GM19238 (cell line): ENCODE data around the gene TGM4.
"Not testable (repeated sequence)": the region's sequence is repeated elsewhere in the genome, so short reads cannot be mapped to it uniquely, and the experiment has no call there.

Experiments
- DNase-seq: peaks from one replicate; pipeline ENCODE4 v3.0.0; 2011; ENCODE audit warnings: low spot score; ENCODE audit not compliant: insufficient read length

TGM4 gene

GRCh38 chr3:44914936-44915335 lies 40.5 kb downstream of the TGM4 start:
- DNase-seq = no peak

GRCh38 chr3:44915702-44916438 lies 41.5 kb downstream of the TGM4 start:
- no peak for DNase-seq

- DNase-seq = no peak
Observed at GRCh38 chr3:44918087-44918486, 43.7 kb downstream of the TGM4 start.

- DNase-seq = no peak
Observed at GRCh38 chr3:44918581-44918980, 44.2 kb downstream of the TGM4 start.

- DNase-seq = no peak
Observed at GRCh38 chr3:44920081-44920480, 45.7 kb downstream of the TGM4 start.

- no peak for DNase-seq
Observed at GRCh38 chr3:44923632-44924456, 49.4 kb downstream of the TGM4 start.

DNA sequence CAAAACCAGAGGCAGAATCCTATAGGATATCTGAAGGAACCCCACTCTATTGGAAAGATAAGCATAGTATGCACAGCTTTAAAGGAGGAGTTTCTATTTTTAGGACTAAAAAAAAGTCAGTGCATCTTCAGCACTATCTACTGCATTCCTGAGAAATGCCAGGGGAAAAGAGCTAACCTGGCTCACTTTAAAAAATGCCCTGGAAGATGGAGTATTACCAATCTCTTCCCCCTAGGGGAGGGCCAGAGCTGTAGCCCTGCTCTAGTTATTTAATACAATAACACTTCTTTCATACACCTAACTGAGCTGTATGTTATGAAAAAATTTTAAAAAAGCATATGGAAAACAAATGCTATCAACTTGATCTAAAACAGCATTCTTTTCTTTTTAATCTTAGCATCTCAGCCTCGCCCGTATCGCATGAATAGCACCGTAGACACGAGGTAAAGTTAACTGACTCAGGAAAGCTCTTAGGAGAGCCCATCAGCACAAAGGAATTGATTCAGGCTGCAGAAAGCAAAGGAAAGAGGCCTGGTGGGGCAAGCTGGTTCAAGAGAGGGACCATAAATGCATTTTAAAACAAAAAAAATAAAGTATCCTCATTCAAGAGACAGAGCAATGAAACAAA lies 50.2 kb downstream of the TGM4 start:
- DNase-seq = no peak

DNA sequence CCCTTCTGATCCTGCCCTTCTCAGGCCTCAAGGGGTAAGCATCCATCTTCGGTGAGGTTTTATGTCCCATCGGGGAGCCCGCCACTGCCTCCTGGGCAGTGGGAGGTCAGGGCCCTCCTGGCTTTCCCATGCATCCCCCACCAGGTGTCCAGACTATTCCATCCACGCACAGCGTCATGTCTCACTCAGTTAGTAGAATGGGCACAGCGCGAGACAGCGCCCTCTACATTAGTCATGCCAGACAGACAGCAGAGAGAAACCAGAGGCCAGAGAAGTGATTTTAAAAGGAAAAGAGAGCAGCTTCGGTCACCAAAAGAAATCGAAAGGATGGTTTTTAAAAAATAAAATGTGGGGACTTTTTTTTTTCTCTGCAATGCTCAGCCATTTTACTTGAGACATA lies 51.8 kb downstream of the TGM4 start:
- DNase-seq = no peak

GRCh38 chr3:44926921-44927320 lies 52.5 kb downstream of the TGM4 start:
- DNase-seq = no peak

GRCh38 chr3:44927371-44927770 lies 53.0 kb downstream of the TGM4 start:
- no peak for DNase-seq

- DNase-seq = no peak
Observed at GRCh38 chr3:44929782-44930181, 55.4 kb downstream of the TGM4 start.

DNA sequence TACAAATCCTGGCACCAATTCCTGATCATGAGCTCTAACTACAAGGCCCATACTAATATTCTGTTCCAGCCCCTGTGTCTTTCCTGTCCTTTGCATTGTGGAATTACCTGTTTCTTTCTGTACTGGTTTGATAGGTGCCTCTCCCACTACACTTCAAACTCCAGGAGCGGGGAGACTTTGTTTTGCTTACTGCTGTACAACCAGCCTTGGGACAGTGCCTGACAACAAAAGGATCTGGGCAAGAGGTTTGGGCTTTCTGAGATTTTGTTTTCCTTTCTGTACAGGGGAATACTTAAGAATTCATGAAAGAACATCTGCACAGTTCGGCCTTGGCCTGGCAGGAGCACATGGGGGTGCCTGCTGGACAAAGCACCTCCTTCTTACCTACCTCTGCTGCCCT lies 56.5 kb downstream of the TGM4 start:
- no peak for DNase-seq

- no peak for DNase-seq
Observed at GRCh38 chr3:44931791-44932190, 57.4 kb downstream of the TGM4 start.

DNA sequence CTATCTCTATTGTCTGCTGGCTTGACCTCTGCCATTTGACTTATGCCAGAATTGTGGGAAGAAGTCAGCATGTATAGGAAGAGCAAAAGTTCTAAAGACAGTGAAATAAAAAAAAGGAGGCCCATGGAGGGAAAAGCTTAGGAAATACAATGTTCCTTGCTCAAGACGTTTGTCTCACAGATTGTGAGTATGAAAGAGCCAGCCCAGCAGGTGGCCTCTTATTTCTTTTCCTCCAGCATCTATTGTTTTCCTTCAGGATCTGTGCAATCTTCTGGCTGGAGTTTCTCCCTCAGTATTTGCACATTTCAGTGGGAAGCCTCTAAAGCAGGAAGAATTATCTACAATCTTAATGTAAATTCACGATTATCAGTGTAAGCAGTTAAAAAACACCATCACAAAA lies 57.9 kb downstream of the TGM4 start:
- DNase-seq = no peak

- DNase-seq = no peak
Observed at GRCh38 chr3:44932986-44933944, 58.9 kb downstream of the TGM4 start.

DNA sequence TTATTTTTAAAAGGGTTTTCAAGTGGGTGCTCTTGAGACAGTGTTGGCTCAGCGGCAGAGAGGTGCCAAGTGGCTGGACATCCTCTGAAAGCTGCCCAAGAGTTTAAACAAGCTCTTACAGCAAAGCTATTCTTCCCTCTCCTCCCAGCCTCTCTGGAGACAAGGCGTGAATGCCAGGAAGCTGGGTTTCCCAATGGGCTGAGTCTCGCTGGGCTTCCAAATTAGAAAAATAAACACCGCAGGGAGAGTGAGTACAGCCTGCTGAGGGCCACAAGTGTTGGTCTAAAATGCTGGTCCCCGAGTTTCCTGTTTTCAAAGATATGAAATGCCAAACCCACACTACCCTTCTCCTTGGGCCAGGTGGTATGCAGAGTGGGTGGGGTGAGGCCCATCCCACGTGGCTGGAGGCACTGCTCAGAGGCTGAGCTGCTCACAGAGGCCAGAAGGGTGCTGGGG lies 65.2 kb downstream of the TGM4 start:
- DNase-seq = no peak

DNA sequence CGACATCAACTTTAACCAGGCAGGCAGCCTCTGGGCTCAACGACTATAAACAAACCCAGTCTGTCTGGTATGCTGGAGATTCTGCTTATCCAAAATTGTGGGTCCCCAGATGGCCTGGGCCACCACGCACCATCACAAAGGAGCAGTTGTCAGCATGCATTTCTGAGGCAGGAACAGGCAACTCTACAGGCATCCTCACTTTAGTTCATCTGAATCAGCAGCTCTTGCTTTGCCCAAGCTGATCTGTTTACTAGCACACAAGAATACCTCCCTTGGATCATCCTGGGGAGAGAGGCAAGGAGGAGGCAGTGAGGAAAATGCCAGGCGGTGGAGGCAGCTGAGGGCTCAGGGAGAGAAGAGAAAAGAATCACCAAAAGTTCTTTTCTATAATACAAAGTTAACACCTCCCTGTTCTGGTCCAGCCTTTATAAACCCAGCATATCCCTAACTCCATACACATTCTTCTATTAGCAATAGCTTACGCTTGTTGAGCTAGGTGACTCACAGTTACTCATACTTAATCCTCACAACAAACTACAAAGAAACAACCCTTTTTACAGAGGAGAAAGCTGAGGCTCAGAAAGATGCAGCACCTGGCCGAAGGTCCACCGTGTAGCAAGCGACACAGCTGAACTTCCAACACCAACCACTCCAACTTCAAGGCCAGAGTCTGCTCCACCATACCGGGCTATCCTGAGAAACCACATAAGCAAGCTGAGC lies 68.0 kb downstream of the TGM4 start:
- DNase-seq = no peak

GRCh38 chr3:44948239-44948638 lies 73.8 kb downstream of the TGM4 start:
- DNase-seq = no peak

GRCh38 chr3:44949770-44950169 lies 75.4 kb downstream of the TGM4 start:
- DNase-seq = not testable (repeated sequence)

- DNase-seq = no peak
Observed at GRCh38 chr3:44950275-44950734, 75.9 kb downstream of the TGM4 start.
